ENCODE data around the gene LCN10. TPM values are rescaled to one million over a fixed set of nuclear protein-coding genes. Genes with fewer than 3 reads are reported as not detected.

LCN10 gene
- total RNA-seq, 1 donor: not detected

- no peak for TF ChIP-seq CTCF (IDR thresholded peaks at IDR 0.05; ENCODE audit: insufficient read depth, low read length)
- no peak overlapping the region for H3K4me3 ChIP-seq (ENCODE audit: low read depth, low read length)
- no peak for DNase-seq (ENCODE audit: low read depth)
Measured at GRCh38 chr9:136703276-136703860, 39.4 kb downstream of the LCN10 start.

GRCh38 chr9:136701668-136702053 is 41.1 kb downstream of the LCN10 start:
- no peak for TF ChIP-seq CTCF (IDR thresholded peaks at IDR 0.05; ENCODE audit: insufficient read depth, low read length)
- no peak overlapping the region for H3K4me3 ChIP-seq (ENCODE audit: low read depth, low read length)
- no peak for DNase-seq (ENCODE audit: low read depth)

- H3K4me3 ChIP-seq (ENCODE audit: low read depth, low read length): no peak overlapping the region
- DNase-seq (ENCODE audit: low read depth): no peak
- no peak for TF ChIP-seq CTCF (IDR thresholded peaks at IDR 0.05; ENCODE audit: insufficient read depth, low read length)
Measured at GRCh38 chr9:136700959-136701667, 41.6 kb downstream of the LCN10 start.

GRCh38 chr9:136700304-136700703 is 42.4 kb downstream of the LCN10 start:
- no peak for TF ChIP-seq CTCF (IDR thresholded peaks at IDR 0.05; ENCODE audit: insufficient read depth, low read length)
- DNase-seq (ENCODE audit: low read depth): peak; percentile 77
- H3K4me3 ChIP-seq (ENCODE audit: low read depth, low read length): no peak overlapping the region

GRCh38 chr9:136698635-136699246 is 44.0 kb downstream of the LCN10 start:
- H3K4me3 ChIP-seq (ENCODE audit: low read depth, low read length): no peak overlapping the region
- TF ChIP-seq CTCF (IDR thresholded peaks at IDR 0.05; ENCODE audit: insufficient read depth, low read length): no peak
- DNase-seq (ENCODE audit: low read depth): no peak

- no peak for TF ChIP-seq CTCF (IDR thresholded peaks at IDR 0.05; ENCODE audit: insufficient read depth, low read length)
- H3K4me3 ChIP-seq (ENCODE audit: low read depth, low read length): no peak overlapping the region
- DNase-seq (ENCODE audit: low read depth): no peak
Measured at GRCh38 chr9:136697821-136698526, 44.8 kb downstream of the LCN10 start.
